ENCODE measurements around the gene CCDC197. TPM values are rescaled to one million over a fixed set of nuclear protein-coding genes. Genes with fewer than 3 reads are reported as not detected.

Gene CCDC197
- total and polyA plus RNA-seq, 9 of the 15 experiments (the other 6 are each of a cell fraction or from before 2014, with no cell fraction given) = not detected

DNA sequence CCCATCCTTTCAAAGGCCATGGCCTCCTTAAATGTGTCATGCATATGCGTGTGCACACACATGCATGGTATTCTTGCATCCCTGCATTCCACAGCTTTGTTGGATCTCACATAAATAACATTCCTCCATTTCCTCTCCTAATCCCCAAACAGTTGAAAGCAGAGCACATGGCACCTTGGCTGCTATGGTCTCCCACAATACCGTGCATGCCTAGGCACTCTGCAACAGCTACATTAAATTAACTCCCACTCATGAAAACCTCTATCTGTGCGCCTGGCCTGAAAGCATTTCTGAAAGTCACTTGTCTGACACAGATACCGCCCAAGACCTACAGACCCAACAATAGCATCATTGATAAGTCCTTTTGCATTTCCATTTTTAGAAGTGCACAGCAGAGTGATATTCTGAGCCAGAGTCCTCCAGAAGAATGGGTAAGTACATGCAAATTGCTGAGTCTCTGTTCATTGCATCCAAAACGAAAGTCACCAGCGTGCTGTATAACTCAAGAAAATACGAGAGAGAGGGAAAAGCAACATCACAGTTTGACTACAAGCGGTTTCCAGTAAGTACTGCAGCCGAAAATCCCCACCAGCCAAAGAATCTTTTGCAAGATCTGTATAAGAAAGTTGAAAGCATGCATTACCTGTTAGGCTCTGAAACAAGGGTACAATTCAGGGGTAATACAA lies 21.2 kb upstream of the CCDC197 start:
- Histone ChIP-seq H4K20me1 (replicated peaks; ENCODE audit: control insufficient read depth, insufficient read depth, low read length) (no peaks in the 10 kb centered on the region), H3K27me3 (ENCODE audit: control insufficient read depth in 2 of 2, insufficient read depth in 2 of 2, low read length in 2 of 2) (peaks cover 0 to 42% of the 10 kb centered on the region in 2 experiments; a peak in 2 of 5 replicates), H3K4me2 (ENCODE audit: insufficient read depth, low read length) (no peak overlapping the region), H3K27ac (ENCODE audit: extremely low read depth, low read depth, low read length) (no peak overlapping the region), H2AFZ (ENCODE audit: low read depth, low read length) (no peak overlapping the region), H3K4me3 (no peak overlapping the region), H3K36me3 (ENCODE audit: control insufficient read depth, insufficient read depth, low read length) (no peaks in the 10 kb centered on the region), H3K4me1 (replicated peaks in 1 of 2; ENCODE audit: control insufficient read depth in 2 of 2, insufficient read depth in 2 of 2, low read length in 2 of 2) (no peaks in the 10 kb centered on the region; a peak in 1 of 5 replicates), H3K79me2 (ENCODE audit: control insufficient read depth, insufficient read depth, low read length) (no peaks in the 10 kb centered on the region), H3K9me3 (replicated peaks; ENCODE audit: control insufficient read depth, insufficient read depth, low read depth, low read length) (no peaks in the 10 kb centered on the region), H3K9ac (ENCODE audit: insufficient read depth in 1 of 2, low read depth in 2 of 2, low read length in 2 of 2) (no peak overlapping the region), H3K9me1 (ENCODE audit: control insufficient read depth, insufficient read depth, low read length) (no peaks in the 10 kb centered on the region)
- no TSS peak for BruUV-seq (replicated peaks)
- ChIA-PET CTCF (ENCODE audit: low intra/inter-chr PET ratio) (no interaction called here), POLR2A (no interaction called here)
- WGBS (ENCODE audit: insufficient coverage, low coverage, missing lambda C conversion rate) = 0% methylated on average over 9 of the region's 9 CpGs
- no peak for TF ChIP-seq TAF15 (IDR thresholded peaks at IDR 0.05; ENCODE audit: low read depth, low read length)
- TF ChIP-seq IFI16 (CRISPR knock-in tag; IDR thresholded peaks at IDR 0.05) = no peak
- TF ChIP-seq HNRNPH1 (optimal IDR thresholded peaks at IDR 0.05; ENCODE audit: low read depth, low read length) = no peak
- TF ChIP-seq NFIX (CRISPR knock-in tag; IDR thresholded peaks at IDR 0.05; ENCODE audit: low read depth) = no peak
- TF ChIP-seq ATF1 (CRISPR knock-in tag; IDR thresholded peaks at IDR 0.05) = no peak
- no peak for TF ChIP-seq ATF1 (tag; IDR thresholded peaks at IDR 0.05)
- TF ChIP-seq MEF2D (tag; conservative IDR thresholded peaks at IDR 0.05; ENCODE audit: low read depth) = no peak
- no peak for TF ChIP-seq RAD21 (CRISPR knock-in tag; conservative IDR thresholded peaks at IDR 0.05 in 1 of 2, IDR thresholded peaks at IDR 0.05 in 1 of 2)
- no peak for TF ChIP-seq BRD9 (IDR thresholded peaks at IDR 0.05; ENCODE audit: low read depth, partially characterized antibody)
- TF ChIP-seq RCOR1 (IDR thresholded peaks at IDR 0.05; ENCODE audit: borderline replicate concordance in 1 of 2, low read depth in 2 of 2, low read length in 2 of 2) = no peak
- TF ChIP-seq, protein P1, sequence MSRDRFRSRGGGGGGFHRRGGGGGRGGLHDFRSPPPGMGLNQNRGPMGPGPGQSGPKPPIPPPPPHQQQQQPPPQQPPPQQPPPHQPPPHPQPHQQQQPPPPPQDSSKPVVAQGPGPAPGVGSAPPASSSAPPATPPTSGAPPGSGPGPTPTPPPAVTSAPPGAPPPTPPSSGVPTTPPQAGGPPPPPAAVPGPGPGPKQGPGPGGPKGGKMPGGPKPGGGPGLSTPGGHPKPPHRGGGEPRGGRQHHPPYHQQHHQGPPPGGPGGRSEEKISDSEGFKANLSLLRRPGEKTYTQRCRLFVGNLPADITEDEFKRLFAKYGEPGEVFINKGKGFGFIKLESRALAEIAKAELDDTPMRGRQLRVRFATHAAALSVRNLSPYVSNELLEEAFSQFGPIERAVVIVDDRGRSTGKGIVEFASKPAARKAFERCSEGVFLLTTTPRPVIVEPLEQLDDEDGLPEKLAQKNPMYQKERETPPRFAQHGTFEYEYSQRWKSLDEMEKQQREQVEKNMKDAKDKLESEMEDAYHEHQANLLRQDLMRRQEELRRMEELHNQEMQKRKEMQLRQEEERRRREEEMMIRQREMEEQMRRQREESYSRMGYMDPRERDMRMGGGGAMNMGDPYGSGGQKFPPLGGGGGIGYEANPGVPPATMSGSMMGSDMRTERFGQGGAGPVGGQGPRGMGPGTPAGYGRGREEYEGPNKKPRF (IDR thresholded peaks at IDR 0.05; ENCODE audit: low read depth, low read length) = no peak
- no peak for TF ChIP-seq MIER1 (IDR thresholded peaks at IDR 0.05; ENCODE audit: low read depth)
- TF ChIP-seq FOXJ2 (tag; IDR thresholded peaks at IDR 0.05) = no peak
- TF ChIP-seq POLR2AphosphoS5 (IDR thresholded peaks at IDR 0.05; ENCODE audit: control insufficient read depth, insufficient read depth, low read depth, low read length) = no peak
- TF ChIP-seq RBM15 (IDR thresholded peaks at IDR 0.05; ENCODE audit: insufficient read depth, low read length) = no peak
- in situ Hi-C loops (cut with MboI) (no loop called here), intact Hi-C loops (cut with micrococcal nuclease) (no loop called here)
- ATAC-seq (no peak), FAIRE-seq (no peak), DNase-seq (ENCODE audit: extremely low read depth in 1 of 4, low spot score in 3 of 4) (no peak)
